HEK293 (cell line): ENCODE measurements around the gene SPACA7.

ENCODE experiments used
- CTCF ChIA-PET: fragments of 350-600 bp; formaldehyde crosslinking; extraction: SDS; loops from one replicate; lab custom pipeline; 2021; ENCODE audit warnings: antibody characterized with exemption; lab: Yijun Ruan, JAX
- POLR2A ChIA-PET: fragments of 300-600 bp; formaldehyde crosslinking; extraction: SDS; loops from one replicate; lab custom pipeline; 2020; ENCODE audit warnings: antibody characterized with exemption, inconsistent platforms; lab: Yijun Ruan, JAX
- H3K27ac ChIP-seq: fragments of 200-500 bp; sonication (Bioruptor generic); 2 replicates; pipeline ENCODE4 v1.5.1; 2014; ENCODE audit warnings: low read depth, low read length, control low read depth, inconsistent platforms; ENCODE audit errors: extremely low read depth
- H3K36me3 ChIP-seq, 2 experiments: fragments of 200-500 bp in 1 of 2; sonication (Bioruptor generic) in 1 of 2; 1 replicate in 1 of 2; 2 replicates in 1 of 2; pipeline ENCODE4 v1.5.1; 2014 to 2017; ENCODE audit warnings: inconsistent platforms in 2 of 2, low read length in 2 of 2; ENCODE audit not compliant: control insufficient read depth in 2 of 2, insufficient read depth in 1 of 2
- H3K4me1 ChIP-seq: fragments of 200-500 bp; sonication (Bioruptor generic); 2 replicates; pipeline ENCODE4 v1.5.1; 2014; ENCODE audit warnings: mild to moderate bottlenecking, low read length, inconsistent platforms; ENCODE audit not compliant: control insufficient read depth, insufficient read depth
- H3K4me3 ChIP-seq: 2 replicates; pipeline ENCODE4 v1.5.1; 2011; ENCODE audit warnings: low read depth, mild to moderate bottlenecking, control low read depth, low read length, moderate library complexity
- H3K9me3 ChIP-seq: fragments of 200-500 bp; sonication (Bioruptor generic); 2 replicates; pipeline ENCODE4 v1.5.1; 2014; ENCODE audit warnings: low read depth, low read length, inconsistent platforms; ENCODE audit not compliant: control insufficient read depth, insufficient read depth
- INSM2 ChIP-seq: fragments of 450-650 bp; formaldehyde crosslinking; IDR thresholded peaks from 2 replicates; pipeline ENCODE4 v1.5.1; 2016; ENCODE audit warnings: missing biosample characterization, missing genetic modification characterization
- KLF10 ChIP-seq: fragments of 450-650 bp; IDR thresholded peaks from 2 replicates; pipeline ENCODE4 v1.5.1; 2018; ENCODE audit warnings: missing biosample characterization, mild to moderate bottlenecking, missing genetic modification characterization
- KLF16 ChIP-seq: fragments of 450-650 bp; formaldehyde crosslinking; IDR thresholded peaks from 2 replicates; pipeline ENCODE4 v1.5.1; 2017; ENCODE audit warnings: missing biosample characterization, missing genetic modification characterization
- KLF17 ChIP-seq: fragments of 450-650 bp; formaldehyde crosslinking; IDR thresholded peaks from 2 replicates; pipeline ENCODE4 v1.5.1; 2016; ENCODE audit warnings: missing biosample characterization, missing genetic modification characterization
- MYNN ChIP-seq: fragments of 450-650 bp; formaldehyde crosslinking; IDR thresholded peaks from 2 replicates; pipeline ENCODE4 v1.5.1; 2016; ENCODE audit warnings: missing biosample characterization, missing genetic modification characterization, borderline replicate concordance
- TSHZ1 ChIP-seq: fragments of 450-650 bp; formaldehyde crosslinking; IDR thresholded peaks from 2 replicates; pipeline ENCODE4 v1.5.1; 2016; ENCODE audit warnings: missing biosample characterization, missing genetic modification characterization, borderline replicate concordance
- ZBTB26 ChIP-seq: fragments of 450-650 bp; formaldehyde crosslinking; optimal IDR thresholded peaks from 2 replicates; pipeline ENCODE3; 2016; ENCODE audit warnings: missing biosample characterization, mild to moderate bottlenecking, missing genetic modification characterization
- ZNF16 ChIP-seq: fragments of 450-650 bp; formaldehyde crosslinking; IDR thresholded peaks from 2 replicates; pipeline ENCODE4 v1.5.1; 2016; ENCODE audit warnings: low read depth, missing biosample characterization, missing genetic modification characterization
- ZNF174 ChIP-seq: fragments of 450-650 bp; formaldehyde crosslinking; IDR thresholded peaks from 2 replicates; pipeline ENCODE4 v1.5.0; 2017; ENCODE audit warnings: missing biosample characterization, mild to moderate bottlenecking, missing genetic modification characterization
- ZNF23 ChIP-seq: fragments of 450-650 bp; formaldehyde crosslinking; IDR thresholded peaks from 2 replicates; pipeline ENCODE4 v1.5.1; 2016; ENCODE audit warnings: missing biosample characterization, missing genetic modification characterization, borderline replicate concordance
- ZNF280D ChIP-seq: fragments of 450-650 bp; formaldehyde crosslinking; IDR thresholded peaks from 2 replicates; pipeline ENCODE4 v1.5.1; 2016; ENCODE audit warnings: missing biosample characterization, missing genetic modification characterization
- ZNF48 ChIP-seq: fragments of 450-650 bp; formaldehyde crosslinking; IDR thresholded peaks from 2 replicates; pipeline ENCODE4 v1.5.1; 2016; ENCODE audit warnings: missing biosample characterization, missing genetic modification characterization
- ZNF580 ChIP-seq: fragments of 450-650 bp; formaldehyde crosslinking; IDR thresholded peaks from 2 replicates; pipeline ENCODE4 v1.5.1; 2016; ENCODE audit warnings: missing biosample characterization, missing genetic modification characterization
- ZNF645 ChIP-seq: fragments of 450-650 bp; formaldehyde crosslinking; IDR thresholded peaks from 2 replicates; pipeline ENCODE4; 2016; ENCODE audit warnings: missing biosample characterization, missing genetic modification characterization
- ZNF776 ChIP-seq: fragments of 450-650 bp; formaldehyde crosslinking; IDR thresholded peaks from 2 replicates; pipeline ENCODE4 v1.5.0; 2017; ENCODE audit warnings: missing biosample characterization, missing genetic modification characterization, borderline replicate concordance
- ZNF777 ChIP-seq: fragments of 450-650 bp; formaldehyde crosslinking; IDR thresholded peaks from 2 replicates; pipeline ENCODE4 v1.5.1; 2017; ENCODE audit warnings: missing biosample characterization, missing genetic modification characterization, borderline replicate concordance
- ZSCAN16 ChIP-seq: fragments of 450-650 bp; formaldehyde crosslinking; IDR thresholded peaks from 2 replicates; pipeline ENCODE4 v1.5.1; 2016; ENCODE audit warnings: missing biosample characterization, missing genetic modification characterization
- ZSCAN4 ChIP-seq: fragments of 450-650 bp; formaldehyde crosslinking; IDR thresholded peaks from 2 replicates; pipeline ENCODE4 v1.5.1; 2017; ENCODE audit warnings: missing biosample characterization, missing genetic modification characterization

Gene SPACA7

GRCh38 chr13:112454648-112455334 lies 78.6 kb downstream of the SPACA7 start:
- no peaks in the 10 kb centered on the region for H3K9me3 ChIP-seq
- ChIA-PET CTCF (interaction anchor here (0.8 kb wide), 2 partner anchors 11 to 126 kb away, joined by 3 read pairs; no protein-coding TSS in a partner anchor), POLR2A (no interaction called here)
- no peak for TF ChIP-seq TSHZ1 (tag by site-specific recombination)
- TF ChIP-seq MYNN (tag by site-specific recombination), result no peak
- TF ChIP-seq ZNF16 (tag by site-specific recombination), result no peak
- no peak for TF ChIP-seq KLF10 (tag by site-specific recombination)
- no peak for TF ChIP-seq ZNF645 (tag by site-specific recombination)
- TF ChIP-seq ZNF48 (tag by site-specific recombination), result no peak
- no peak for TF ChIP-seq ZNF23 (tag by site-specific recombination)
- no peak for TF ChIP-seq ZSCAN16 (tag by site-specific recombination)
- TF ChIP-seq INSM2, result no peak
- no peak for TF ChIP-seq ZNF280D (tag by site-specific recombination)
- TF ChIP-seq ZNF580 (tag by site-specific recombination), result no peak
- no peak overlapping the region for H3K27ac ChIP-seq
- no peaks in the 10 kb centered on the region for H3K4me1 ChIP-seq
- H3K4me3 ChIP-seq, result no peak overlapping the region
- no peaks in the 10 kb centered on the region for H3K36me3 ChIP-seq

- ChIA-PET CTCF (interaction anchor here (0.8 kb wide), 2 partner anchors 12 to 125 kb away, joined by 3 read pairs; no protein-coding TSS in a partner anchor), POLR2A (no interaction called here)
- TF ChIP-seq ZNF23 (tag by site-specific recombination) (no peak), KLF17 (tag by site-specific recombination) (no peak), ZSCAN4 (tag by site-specific recombination) (no peak), ZBTB26 (tag by site-specific recombination) (no peak), ZNF174 (tag by site-specific recombination) (no peak), ZNF776 (tag by site-specific recombination) (no peak), ZNF777 (no peak), KLF16 (tag by site-specific recombination) (no peak)
Measured at GRCh38 chr13:112455476-112456059, 79.4 kb downstream of the SPACA7 start.

More at GRCh38 chr13:112455476-112456059, 79.4 kb downstream of the SPACA7 start:
- Histone ChIP-seq H3K36me3 (no peaks in the 10 kb centered on the region), H3K4me1 (no peaks in the 10 kb centered on the region), H3K4me3 (no peak overlapping the region), H3K27ac (no peak overlapping the region), H3K9me3 (no peaks in the 10 kb centered on the region)
